Ishikawa (cell line): ENCODE data around the gene SRPK2.

ENCODE experiments used
- CEBPB ChIP-seq: IDR thresholded peaks from 2 replicates; pipeline ENCODE4 v1.6.1; 2012
- CREB1 ChIP-seq: IDR thresholded peaks from 2 replicates; pipeline ENCODE4 v1.6.1; 2012; ENCODE audit warnings: low read depth
- EGR1 ChIP-seq: IDR thresholded peaks from 2 replicates; pipeline ENCODE4 v1.6.1; 2012
- EP300 ChIP-seq: IDR thresholded peaks from 2 replicates; pipeline ENCODE4 v1.6.1; 2012; ENCODE audit warnings: borderline replicate concordance
- FOXM1 ChIP-seq: IDR thresholded peaks from 2 replicates; pipeline ENCODE4 v1.6.1; 2012; ENCODE audit warnings: low read depth, borderline replicate concordance
- MAX ChIP-seq: IDR thresholded peaks from 2 replicates; pipeline ENCODE4 v1.6.1; 2012
- NFIC ChIP-seq: IDR thresholded peaks from 2 replicates; pipeline ENCODE4 v1.6.1; 2012
- RAD21 ChIP-seq: IDR thresholded peaks from 2 replicates; pipeline ENCODE4 v1.6.1; 2012; ENCODE audit warnings: low read depth
- REST ChIP-seq: IDR thresholded peaks from 2 replicates; pipeline ENCODE4 v1.6.1; 2012; ENCODE audit warnings: low read depth, mild to moderate bottlenecking
- TAF1 ChIP-seq: IDR thresholded peaks from 2 replicates; pipeline ENCODE4 v1.6.1; 2012; ENCODE audit warnings: low read depth, mild to moderate bottlenecking
- TCF12 ChIP-seq: IDR thresholded peaks from 2 replicates; pipeline ENCODE4 v1.6.1; 2012; ENCODE audit warnings: low read depth
- TEAD4 ChIP-seq: IDR thresholded peaks from 2 replicates; pipeline ENCODE4 v1.6.1; 2012
- USF1 ChIP-seq: IDR thresholded peaks from 2 replicates; pipeline ENCODE4 v1.6.1; 2012
- YY1 ChIP-seq: IDR thresholded peaks from 2 replicates; pipeline ENCODE4 v1.6.1; 2012; ENCODE audit warnings: low read depth
- ZBTB7A ChIP-seq: IDR thresholded peaks from 2 replicates; pipeline ENCODE4 v1.6.1; 2012; ENCODE audit warnings: low read depth

Gene SRPK2

GRCh38 chr7:105413887-105414437 lies 25.2 kb upstream of the SRPK2 start:
- TF ChIP-seq CEBPB (no peak), YY1 (no peak), REST (peak; percentile 80), ZBTB7A (no peak)

GRCh38 chr7:105408791-105409410 lies 20.2 kb upstream of the SRPK2 start:
- no peak for TF ChIP-seq REST
- no peak for TF ChIP-seq TAF1
- no peak for TF ChIP-seq NFIC
- no peak for TF ChIP-seq USF1
- no peak for TF ChIP-seq TCF12
- no peak for TF ChIP-seq CEBPB
- TF ChIP-seq EP300: no peak
- TF ChIP-seq ZBTB7A: no peak
- no peak for TF ChIP-seq FOXM1
- no peak for TF ChIP-seq EGR1
- no peak for TF ChIP-seq YY1
- no peak for TF ChIP-seq CREB1
- TF ChIP-seq MAX: no peak
- TF ChIP-seq TEAD4: no peak
- no peak for TF ChIP-seq RAD21

GRCh38 chr7:105403128-105403527 lies 14.4 kb upstream of the SRPK2 start:
- TF ChIP-seq FOXM1 (no peak), TCF12 (no peak), EGR1 (no peak), TAF1 (no peak), CEBPB (no peak), EP300 (no peak), ZBTB7A (no peak), NFIC (no peak), REST (no peak), USF1 (no peak), TEAD4 (no peak), CREB1 (no peak), MAX (no peak), RAD21 (no peak), YY1 (no peak)

- TF ChIP-seq YY1 (no peak), TAF1 (no peak), CREB1 (no peak), TEAD4 (no peak), FOXM1 (no peak), ZBTB7A (no peak), NFIC (no peak), RAD21 (no peak)
These were observed 13.7 kb upstream of the SRPK2 start for GRCh38 chr7:105402221-105403095.
